GM18861 (cell line): ENCODE results near the gene BTBD16.

Source experiments
- ATAC-seq: cut with Tn5 transposase; IDR thresholded peaks from one replicate; pipeline ENCODE4 v1.9.1; 2021; ENCODE audit not compliant: unreplicated experiment

The BTBD16 gene

DNA sequence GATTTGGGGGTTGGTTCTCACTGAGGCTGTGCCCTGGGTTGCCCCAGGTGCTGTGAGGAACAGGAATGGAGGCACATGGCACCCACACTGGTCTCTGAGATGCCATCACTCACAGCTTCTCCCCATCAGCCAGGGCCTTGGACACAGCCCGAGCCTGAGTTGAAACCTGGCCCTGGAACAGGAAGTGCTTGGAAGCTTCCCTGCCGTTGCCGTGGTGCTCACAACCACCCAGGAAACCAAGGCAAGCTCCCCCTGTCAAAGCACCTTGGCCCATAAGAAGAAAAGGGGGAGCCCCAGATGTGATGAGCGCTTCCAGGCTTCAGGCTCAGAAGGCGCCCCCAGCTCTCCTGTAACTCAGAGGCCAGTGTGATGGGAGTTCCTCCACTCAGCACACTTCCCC lies at the start of gene BTBD16:
TSS of gene BTBD16 (plus strand) at position 221 of the 400 bp plus-strand sequence. CDS start 3,786 bp downstream, outside the sequence.
- no peak for ATAC-seq

DNA sequence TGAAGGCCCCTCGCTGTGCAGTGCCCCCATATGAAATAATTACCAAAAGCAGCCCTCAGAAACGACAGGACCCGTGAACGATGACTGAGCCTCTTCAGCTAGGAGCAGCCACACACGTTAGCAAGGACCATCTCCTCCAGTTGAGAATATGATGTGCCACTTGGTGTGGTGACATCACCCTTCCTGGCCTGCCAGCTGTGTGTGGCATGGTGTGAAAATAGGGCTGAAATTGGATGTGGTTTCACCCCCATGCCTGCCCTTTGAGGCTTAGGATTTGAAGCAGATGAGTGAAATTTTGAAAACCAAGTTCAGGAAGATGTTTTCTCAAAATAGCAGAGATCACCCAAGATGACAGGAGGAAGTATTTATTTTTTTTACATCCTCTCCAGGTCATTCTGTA lies 49.1 kb upstream of the BTBD16 start:
- ATAC-seq: no peak

DNA sequence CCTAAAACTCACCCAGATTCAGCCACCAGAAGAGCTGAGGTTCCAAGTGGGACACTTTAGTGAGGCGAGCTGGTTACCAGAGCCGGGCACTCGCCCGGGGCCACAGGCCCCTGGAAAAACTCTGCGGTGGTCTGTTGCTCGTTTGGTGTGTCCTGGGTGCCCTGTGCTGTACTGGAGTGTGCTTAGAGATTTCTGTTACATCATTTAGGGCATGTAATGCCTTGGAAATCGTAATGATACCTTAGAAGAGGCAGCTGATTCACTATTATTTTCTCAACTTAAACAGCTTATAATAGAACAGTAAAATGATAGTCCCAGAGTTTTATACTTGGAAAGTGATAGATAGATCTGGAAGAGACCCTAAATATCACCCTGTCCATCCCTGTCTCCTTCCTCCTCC lies 48.5 kb upstream of the BTBD16 start:
- no peak for ATAC-seq

DNA sequence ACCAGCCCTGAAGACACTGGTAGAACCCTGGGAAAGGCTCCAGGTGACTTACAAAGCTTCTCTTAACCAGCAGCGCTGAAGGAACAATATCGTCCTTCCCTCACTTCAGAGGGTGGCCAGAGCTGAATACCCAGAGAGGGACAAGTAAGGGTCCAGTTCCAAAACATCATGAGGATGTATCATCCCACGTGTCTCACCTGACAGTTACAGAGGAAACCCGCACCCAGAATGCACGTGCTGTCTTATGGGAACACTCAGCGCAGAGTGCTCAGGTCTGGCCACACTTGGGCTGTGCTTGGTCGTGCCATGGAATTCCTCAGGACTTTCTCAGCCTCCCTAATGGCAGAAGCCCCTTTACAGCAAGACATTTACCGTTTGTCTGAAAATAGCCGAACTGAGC lies 46.9 kb upstream of the BTBD16 start:
- ATAC-seq: no peak

DNA sequence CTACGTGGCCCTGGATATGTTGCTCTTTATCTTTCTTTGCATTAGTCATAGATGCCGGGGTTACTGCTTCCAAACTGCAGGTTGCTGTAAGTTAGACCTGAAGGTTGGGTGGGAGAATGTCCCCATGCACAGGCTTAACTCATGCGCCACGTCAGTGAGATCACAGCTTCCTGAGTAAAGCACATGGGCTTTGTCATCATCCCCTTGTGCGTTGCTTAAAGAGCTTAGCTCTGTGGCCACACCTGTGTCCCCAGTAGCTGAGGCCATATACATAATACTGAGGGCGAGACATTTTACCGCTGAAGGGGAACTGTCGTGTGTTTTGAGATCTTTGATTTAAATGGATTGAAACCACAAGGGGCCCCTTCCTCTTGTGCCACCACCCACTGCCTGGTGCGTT lies 45.8 kb upstream of the BTBD16 start:
- ATAC-seq: no peak

DNA sequence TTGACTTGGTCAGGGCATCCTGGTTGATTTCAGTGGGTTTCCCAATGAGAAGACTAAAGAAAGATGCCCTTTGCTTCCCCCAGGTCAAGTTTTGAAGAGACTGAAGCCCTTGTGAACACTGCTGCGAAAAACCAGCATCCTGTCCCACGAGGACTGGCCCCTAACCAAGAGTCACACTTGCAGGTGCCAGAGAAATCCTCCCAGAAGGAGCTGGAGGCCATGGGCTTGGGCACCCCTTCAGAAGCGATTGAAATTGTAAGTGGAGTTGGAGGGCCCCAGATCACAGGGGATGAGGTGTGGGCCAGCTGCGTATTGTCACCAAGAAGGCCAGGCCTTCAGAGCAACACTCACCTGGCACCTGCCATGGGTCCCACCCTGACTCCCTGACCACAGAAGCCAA lies 43.3 kb upstream of the BTBD16 start:
- no peak for ATAC-seq

- ATAC-seq: no peak
Measured at GRCh38 chr10:122229666-122230065, 41.4 kb upstream of the BTBD16 start.

- no peak for ATAC-seq
Measured at GRCh38 chr10:122230222-122230621, 40.9 kb upstream of the BTBD16 start.

- no peak for ATAC-seq
Measured at GRCh38 chr10:122232769-122233168, 38.3 kb upstream of the BTBD16 start.

GRCh38 chr10:122233857-122234348 lies 37.2 kb upstream of the BTBD16 start:
- ATAC-seq: no peak

DNA sequence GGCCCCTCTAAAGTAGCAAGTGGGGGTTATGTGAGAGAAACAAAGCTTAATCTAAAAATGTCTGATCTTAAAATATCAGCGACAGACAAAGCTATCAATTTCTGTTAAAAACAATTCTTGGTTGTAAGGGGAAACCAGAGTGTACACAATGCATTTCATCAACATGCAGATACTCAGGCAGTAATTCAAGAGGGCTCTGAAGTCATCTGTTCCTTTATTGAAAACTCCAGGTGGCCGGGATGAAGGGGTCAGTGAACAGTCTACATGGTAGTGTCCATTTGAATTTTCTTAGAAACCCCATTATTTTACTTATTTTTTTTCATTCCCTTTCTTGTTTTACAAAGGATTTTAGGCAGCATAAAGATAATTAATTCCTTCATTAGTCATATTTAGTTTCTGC lies 36.7 kb upstream of the BTBD16 start:
- no peak for ATAC-seq

- ATAC-seq: no peak
Measured at GRCh38 chr10:122236690-122237306, 34.3 kb upstream of the BTBD16 start.

- no peak for ATAC-seq
Measured at GRCh38 chr10:122237331-122237990, 33.6 kb upstream of the BTBD16 start.

DNA sequence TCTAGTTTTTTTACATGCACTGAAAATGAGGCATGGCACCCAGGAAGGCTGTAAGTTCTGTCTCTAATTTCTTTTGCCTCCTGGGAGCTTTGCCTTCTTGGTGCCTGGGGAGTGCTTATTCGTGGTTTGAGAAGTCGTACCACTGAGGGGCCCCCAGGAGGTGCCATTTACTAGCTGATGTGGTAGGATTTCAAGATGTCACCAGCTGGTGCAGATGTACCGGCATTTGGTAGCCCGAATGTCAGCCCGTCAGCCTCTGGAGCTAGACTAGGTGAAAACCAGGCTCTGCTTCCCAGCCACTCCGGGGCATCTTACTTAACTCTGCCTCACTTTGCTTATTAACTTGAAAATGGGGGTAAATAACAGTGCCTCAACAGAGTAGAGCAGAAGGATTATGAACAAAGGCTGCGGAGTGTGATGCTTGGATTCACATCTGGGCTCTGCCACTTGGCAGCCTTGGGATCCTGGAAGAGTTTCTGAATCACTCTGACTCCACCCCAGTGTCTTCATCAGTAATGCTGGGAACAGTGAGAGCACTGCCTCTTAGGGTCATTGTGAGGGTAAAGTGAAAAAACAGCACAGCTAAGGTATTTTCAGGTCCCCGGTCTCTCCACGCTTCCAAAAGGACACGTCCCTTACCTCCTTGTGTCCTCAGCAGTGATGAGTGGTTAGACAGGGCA lies 31.4 kb upstream of the BTBD16 start:
- no peak for ATAC-seq

DNA sequence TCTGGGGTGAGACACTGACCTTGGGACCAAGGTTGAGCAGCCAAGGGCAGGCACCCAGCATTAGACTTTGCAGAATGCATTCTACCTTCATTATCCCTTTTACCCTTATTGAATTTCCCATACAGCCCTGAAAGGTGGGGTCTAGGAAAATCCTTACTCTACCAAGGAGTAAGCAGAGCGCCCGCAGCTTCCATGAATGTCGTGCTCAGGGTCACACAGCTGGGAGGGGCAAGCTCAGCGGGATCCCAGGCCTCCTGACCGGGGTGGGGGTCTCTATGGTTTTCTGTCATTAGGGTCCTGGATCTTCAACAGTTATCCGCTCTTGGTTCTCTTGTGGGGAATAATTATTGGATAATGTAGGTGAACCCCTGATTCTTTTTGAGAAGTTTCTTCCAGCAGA lies 30.7 kb upstream of the BTBD16 start:
- ATAC-seq: no peak

GRCh38 chr10:122241836-122242235 lies 29.3 kb upstream of the BTBD16 start:
- no peak for ATAC-seq

DNA sequence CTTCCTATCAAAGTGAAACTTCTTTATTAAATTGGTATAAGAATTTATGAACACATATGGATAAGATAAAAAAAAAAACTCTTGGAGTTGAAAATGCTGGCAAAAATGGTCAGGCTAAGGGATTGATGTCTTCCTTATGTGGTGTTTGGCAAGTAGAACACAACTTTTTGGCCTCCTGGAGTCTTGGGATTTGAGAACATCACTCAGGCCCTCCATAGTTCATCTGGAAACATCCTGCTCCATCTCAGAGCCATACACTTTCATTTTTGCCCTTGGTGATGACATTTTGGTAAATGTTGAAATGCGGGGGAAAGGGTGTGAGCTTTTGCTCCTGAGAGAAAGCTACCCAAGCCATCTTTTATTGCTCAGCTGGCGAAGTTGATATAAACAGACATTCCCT lies 27.5 kb upstream of the BTBD16 start:
- ATAC-seq: no peak

- no peak for ATAC-seq
Measured at GRCh38 chr10:122244001-122244975, 26.8 kb upstream of the BTBD16 start.

DNA sequence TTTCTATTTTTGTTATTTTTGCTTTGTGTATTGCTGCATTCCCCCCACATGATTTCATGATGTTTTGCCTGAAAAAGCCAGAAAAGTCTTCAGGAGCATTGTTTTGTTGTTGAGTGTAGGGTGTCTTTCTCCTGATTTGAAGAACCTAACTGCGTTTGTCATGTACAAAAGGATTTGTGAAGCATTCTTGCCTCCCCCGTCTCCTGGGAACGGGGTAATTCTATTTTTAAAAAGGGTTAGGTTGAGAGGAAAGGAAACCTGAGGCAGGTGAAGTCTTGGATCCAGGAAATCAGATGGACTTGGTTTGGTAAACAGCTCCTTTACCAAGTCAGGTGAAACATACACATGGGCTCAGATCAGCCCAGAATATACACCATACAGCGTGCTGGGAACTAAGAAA lies 26.0 kb upstream of the BTBD16 start:
- no peak for ATAC-seq

- no peak for ATAC-seq
Measured at GRCh38 chr10:122245897-122246296, 25.2 kb upstream of the BTBD16 start.
